ENCODE results near the gene ZC3H12A. TPM values are rescaled to one million over a fixed set of nuclear protein-coding genes. Genes with fewer than 3 reads are reported as not detected.

Gene ZC3H12A
- 1 to 10 TPM; 1.9 to 2.6 (median 2.0) TPM for polyA plus RNA-seq (ENCODE audit: insufficient read length in 4 of 4)

DNA sequence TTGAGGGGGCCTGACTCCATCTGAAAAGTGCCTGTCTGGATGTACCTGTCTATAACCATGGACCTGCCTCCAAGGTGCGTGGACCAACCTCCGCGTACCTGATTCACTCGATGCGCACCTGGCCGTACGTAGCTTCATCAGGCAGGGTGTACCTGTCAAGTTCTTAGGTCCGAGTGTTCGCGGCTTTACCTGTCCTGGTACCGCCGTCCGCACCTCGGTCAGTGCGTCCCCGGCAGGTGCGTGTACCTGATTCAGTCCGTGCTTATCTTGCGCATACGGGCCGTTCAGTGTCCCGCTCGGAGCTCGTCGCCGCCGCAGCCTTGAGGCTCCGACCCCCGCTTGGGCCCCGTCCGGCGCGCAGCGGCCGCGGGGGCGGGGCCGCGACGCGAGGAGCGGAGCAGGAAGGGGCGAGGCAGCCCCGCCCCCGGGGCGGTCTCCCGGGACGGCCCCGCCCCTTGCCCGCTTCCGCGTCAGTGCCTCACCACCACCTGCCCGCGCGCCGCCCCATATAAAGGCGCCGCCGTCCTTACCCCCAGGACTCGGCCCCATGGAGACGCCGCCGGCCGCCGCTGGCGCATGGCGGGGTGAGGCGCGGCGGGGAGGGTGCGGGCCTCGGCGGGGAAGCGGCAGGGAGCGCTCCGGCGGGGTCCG, at the start of gene ZC3H12A:
Gene ZC3H12A (plus strand): TSS at position 535 of the 651 bp plus-strand sequence. CDS start 917 bp downstream, outside the sequence.
- peak; percentile 74 to 81 (median 80) for DNase-seq (ENCODE audit: low read depth in 4 of 4, low spot score in 3 of 4)

GRCh38 chr1:37425221-37425620, 49.2 kb upstream of the ZC3H12A start:
- DNase-seq (ENCODE audit: low read depth in 4 of 4, low spot score in 3 of 4), result no peak

DNA sequence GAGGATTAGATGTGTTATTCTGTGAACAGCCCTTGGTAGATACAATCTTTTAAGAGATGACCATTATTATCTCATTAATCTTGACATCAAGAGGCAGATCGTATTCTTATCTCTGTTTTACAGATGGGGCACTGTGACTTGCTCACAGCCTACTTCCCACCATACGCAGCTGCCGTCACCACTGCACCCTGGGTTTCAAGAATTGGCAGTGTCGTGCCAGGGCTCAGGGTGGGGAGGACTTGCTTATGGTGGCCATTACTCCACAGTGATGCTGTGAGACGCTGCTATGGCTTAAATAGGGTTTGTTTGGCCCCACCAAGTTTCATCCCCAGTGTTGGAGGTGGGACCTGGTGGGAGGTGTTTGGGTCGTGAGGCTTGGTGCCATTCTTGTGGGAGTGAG, 45.4 kb upstream of the ZC3H12A start:
- no peak for DNase-seq (ENCODE audit: low read depth in 4 of 4, low spot score in 3 of 4)

DNA sequence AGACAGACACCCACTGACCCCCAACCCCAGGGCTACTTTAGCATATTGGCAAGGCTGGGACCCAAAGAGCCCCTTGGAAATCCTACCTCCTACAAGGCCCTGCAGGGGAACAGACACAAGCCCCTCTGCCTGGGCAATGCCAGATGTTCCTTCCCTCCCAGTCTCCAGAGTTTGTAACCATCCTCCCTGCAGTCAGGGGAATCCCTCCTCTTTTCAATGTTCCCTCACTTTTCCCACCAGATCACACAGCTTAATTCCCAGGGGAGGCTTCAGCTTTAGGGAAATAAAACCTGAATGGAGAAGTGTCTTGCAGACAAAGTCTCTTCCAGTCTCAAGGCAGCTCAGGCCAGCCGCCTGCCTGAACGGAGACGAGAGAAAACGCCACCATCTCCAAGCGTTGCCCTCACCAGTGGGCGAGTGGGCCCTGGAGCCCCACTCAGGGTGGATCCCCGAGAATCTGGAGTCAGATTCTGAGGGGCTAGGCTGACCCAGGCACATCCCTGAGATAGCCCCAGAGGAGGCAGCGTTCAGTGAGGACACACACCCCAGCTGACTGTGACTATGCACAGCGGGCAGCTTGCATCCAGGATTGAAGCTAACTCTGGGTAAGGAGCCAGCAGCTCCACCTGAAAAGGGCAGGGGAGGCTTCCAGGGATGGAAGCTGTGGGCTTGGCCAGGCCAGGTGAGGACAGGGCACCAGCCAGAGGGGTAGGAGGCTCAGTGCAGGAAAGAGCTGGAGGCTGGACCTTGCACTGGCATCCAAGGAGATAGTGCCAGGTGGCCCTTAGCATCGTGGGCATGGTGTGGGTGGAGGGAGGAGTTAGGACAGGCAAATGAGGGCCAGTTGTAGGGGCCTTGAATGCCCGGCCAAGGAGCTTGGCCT, 44.0 kb upstream of the ZC3H12A start:
- DNase-seq (ENCODE audit: low read depth in 4 of 4, low spot score in 3 of 4), result no peak

DNA sequence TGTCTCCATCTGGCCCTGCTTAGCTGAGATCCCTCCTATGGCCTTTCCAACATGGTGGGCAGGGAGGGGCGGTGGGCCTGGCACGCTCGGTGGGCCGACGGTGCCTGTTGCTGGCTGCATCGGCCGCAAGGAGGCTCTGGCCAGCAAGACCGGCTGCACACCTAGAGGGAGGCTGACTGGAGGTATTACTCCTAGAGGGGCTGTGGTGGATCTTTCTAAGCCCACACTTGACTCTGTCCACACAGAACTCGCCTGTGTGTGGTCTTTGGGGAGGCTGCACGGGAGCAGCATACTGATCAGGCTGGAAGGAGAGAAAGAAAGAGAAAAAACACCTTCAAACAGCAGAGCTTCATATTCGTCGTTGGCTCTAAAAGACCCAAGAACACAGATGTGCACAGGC, 41.7 kb upstream of the ZC3H12A start:
- DNase-seq (ENCODE audit: low read depth in 4 of 4, low spot score in 3 of 4), result no peak

DNA sequence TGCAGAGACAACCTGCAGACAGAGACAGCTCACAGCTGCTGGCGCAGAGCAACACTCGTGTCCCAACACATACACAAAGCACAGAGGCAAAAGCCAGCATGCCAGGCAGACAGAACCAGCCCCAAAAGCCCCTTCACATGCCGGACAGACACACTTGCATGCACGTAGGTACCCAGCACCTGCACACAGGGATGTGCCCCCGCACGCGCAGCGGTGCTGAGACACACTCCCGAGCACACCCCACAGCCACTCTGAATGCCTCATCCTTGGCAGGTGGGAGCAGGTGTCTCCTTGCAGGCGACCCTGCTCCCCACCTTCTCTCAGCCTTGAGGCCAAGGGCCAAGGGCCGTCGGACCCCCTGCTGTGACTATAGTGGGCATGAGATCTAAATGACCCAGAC, 41.2 kb upstream of the ZC3H12A start:
- DNase-seq (ENCODE audit: low read depth in 4 of 4, low spot score in 3 of 4), result no peak

DNA sequence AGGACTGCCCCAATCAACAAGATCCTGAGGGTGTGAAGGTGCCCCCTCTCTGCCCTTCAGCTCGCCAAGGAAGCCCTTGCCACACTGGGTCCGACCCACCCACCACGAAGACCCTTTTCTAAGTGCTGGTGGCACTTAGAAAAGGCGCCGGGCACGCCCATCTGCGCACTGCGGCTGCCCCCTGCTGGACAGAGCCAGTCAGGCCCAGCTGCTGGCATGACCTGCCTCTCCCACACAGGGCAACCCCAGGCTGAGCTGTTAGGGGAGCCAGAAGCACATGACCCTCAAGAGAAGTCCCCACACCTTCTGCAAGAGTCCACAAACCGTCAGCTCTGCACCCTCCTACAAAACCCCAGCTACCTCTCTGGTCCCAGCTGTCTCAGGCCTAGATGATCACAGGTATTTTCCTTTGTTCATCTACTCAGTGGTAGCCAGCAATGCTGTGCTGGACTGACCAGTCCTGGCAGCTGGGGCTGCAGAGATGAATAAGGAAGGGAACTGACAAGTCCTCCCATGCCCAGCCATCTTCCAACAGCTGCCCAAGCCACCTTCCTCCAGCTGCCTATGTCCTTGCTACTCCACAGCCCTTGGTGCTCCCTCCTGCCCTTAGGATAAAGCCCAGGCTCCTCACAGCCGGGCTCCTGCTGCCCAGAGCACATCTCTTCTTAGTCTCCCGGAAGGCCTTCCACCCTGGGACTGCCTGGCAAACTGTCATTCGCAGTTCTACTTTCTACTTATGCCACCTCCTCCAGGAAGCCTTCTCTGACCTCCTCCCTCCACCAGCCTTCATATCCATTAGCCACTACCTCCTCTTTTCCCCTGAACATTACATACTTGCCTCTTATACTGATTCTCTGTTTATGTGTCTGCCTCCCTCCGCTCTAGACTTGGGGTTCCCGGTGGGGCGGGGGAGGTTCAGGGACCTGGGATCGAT, 39.8 kb upstream of the ZC3H12A start:
- peak in 3 of 4 donors; percentile 12 to 21 (median 16) for DNase-seq (ENCODE audit: low read depth in 4 of 4, low spot score in 3 of 4)

- no peak for DNase-seq (ENCODE audit: low read depth in 4 of 4, low spot score in 3 of 4)
Measured at GRCh38 chr1:37437087-37437486, 37.3 kb upstream of the ZC3H12A start.

DNA sequence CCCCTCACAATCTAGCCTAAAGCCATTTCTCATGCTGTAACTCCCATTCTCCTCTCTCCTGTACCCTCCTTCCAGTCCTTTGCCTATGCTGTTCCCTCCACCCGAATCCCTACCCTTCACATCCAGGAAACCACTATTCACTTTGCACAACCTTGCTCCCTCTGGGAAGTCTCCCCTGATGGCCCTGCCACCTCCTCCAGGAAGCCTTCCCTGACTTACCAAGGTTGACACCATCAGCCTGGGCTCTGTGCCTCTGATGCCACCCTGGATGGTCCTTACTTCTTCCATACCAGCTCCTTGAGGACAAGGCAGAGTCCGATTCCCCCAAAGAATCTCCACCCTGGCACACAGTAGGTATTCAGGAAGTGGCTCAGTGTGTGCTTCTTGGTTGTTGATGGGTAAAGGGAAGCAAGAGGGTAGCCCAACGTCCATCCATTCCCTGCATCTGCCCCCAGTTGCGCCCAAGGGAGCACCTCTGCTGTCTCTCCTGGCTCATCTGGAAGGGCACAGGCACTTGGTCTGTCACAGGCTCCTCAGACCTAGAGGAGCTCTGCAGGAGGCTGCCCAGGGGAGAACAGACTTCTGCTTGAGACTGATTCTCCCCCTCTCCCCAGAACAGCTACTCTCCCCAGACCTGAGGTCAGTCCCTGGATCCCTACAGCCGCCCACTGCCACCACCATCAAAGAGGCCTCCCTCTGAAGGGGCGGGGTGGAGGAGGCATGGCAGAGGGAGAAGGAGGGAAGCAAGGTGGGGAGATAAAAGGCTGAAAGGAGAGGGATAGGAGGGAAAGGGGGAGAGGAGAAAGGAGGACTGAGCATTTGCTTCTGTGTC, 36.1 kb upstream of the ZC3H12A start:
- no peak for DNase-seq (ENCODE audit: low read depth in 4 of 4, low spot score in 3 of 4)

- no peak for DNase-seq (ENCODE audit: low read depth in 4 of 4, low spot score in 3 of 4)
Measured at GRCh38 chr1:37438869-37439343, 35.5 kb upstream of the ZC3H12A start.

DNA sequence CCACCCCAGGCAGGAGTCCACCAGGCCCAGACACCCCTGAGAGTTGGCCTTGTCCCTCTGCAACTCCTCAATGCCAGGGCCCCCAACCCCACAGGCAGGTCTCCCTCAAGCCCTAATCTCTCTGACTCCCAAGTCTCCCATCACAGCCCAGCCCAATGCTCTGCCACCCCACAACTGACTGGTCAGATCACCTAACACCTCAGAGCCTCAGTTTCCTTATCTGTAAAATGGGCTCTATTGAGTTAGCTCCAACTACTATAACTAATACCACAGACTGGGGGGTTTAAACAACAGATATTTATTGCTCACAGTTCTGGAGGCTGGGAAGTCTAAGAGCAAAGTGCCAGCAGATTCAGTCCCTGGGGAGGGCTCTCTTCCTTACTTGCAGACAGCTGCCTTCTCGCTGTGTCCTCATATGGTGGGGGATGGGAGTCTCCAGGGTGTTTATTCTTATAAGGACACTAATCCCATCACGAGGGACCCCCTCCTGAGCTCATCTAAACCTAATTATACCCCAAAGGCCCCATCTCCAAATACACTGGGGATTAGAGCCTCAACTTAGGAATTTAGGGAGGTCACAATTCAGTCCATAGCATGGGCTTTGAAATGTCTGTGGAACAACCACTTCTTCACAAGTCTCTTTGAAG, 34.9 kb upstream of the ZC3H12A start:
- no peak for DNase-seq (ENCODE audit: low read depth in 4 of 4, low spot score in 3 of 4)

- no peak for DNase-seq (ENCODE audit: low read depth in 4 of 4, low spot score in 3 of 4)
Measured at GRCh38 chr1:37441490-37441889, 32.9 kb upstream of the ZC3H12A start.

DNA sequence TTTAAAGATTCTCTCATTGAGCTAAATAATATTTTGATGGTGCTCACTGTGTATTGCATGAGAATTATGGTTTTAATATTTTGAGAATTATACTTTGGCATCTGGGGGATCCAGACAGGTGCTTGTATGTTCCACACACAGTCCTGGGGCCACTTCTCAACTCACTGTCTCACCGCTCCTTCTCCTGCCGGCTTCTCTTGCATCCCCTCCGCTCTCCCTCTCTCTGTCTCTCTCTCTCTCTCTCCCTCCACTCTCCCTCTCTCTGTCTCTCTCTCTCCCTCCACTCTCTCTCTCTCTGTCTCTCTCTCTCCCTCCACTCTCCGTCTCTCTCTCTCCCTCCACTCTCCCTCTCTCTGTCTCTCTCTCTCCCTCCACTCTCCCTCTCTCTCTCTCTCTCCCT, 32.2 kb upstream of the ZC3H12A start:
- no peak for DNase-seq (ENCODE audit: low read depth in 4 of 4, low spot score in 3 of 4)

- DNase-seq (ENCODE audit: low read depth in 4 of 4, low spot score in 3 of 4), result no peak
Measured at GRCh38 chr1:37442644-37443043, 31.7 kb upstream of the ZC3H12A start.

GRCh38 chr1:37446874-37447273, 27.5 kb upstream of the ZC3H12A start:
- no peak for DNase-seq (ENCODE audit: low read depth in 4 of 4, low spot score in 3 of 4)

DNA sequence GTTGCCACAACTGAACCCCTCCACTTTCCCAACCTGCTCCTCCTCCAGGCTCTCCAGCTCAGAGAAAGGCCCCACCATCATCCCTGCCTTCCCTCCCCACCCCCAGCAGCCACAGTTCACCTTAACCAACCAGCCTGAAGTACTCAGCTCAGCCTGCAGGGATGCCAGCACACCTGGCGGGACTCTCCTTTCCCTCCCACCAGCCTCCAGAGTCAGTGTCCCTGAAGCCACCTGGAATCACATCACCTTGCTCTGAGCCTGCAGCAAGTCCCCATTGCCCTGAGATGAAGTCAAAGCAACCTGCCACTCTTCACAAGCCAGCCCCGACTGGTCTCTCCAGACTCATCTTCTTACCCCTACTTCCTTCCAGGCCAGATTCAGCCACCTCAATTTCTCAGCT, 26.2 kb upstream of the ZC3H12A start:
- no peak for DNase-seq (ENCODE audit: low read depth in 4 of 4, low spot score in 3 of 4)

DNA sequence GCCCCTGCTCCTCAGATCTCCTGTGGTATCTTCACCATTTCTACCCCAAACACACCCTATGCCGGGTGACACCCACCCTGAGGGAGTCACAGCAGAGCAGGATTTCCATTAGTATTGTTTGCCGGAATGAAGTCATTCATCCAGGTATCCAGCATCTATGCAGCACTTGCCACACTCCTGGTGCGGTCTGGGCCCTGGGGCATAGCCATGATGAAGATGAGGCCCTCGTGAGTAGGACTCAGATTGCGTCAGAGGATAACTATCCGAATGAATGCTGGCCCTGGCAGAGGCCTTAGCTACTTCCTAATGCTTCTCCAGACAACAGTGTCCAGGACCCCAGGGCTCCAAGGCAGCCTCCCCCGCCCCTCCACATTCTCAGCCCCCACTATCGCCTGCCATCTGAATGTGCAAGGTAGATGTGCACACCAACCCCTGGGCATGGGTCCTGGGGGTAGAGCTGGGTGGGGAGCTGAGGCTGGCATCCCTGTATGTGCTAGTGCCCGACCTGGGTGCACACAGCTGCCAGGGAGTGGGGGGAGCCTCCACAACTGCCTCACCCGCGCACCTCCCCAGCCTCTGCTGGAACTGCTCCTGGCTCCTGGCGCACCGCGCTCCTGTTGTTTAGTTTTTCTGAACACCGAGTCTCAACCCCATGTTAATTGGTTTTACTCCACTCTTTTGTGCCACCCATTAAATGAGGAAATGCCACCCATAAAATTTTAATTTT, 25.5 kb upstream of the ZC3H12A start:
- no peak for DNase-seq (ENCODE audit: low read depth in 4 of 4, low spot score in 3 of 4)

GRCh38 chr1:37449936-37450335, 24.4 kb upstream of the ZC3H12A start:
- no peak for DNase-seq (ENCODE audit: low read depth in 4 of 4, low spot score in 3 of 4)

- DNase-seq (ENCODE audit: low read depth in 4 of 4, low spot score in 3 of 4), result no peak
Measured at GRCh38 chr1:37452416-37452815, 22.0 kb upstream of the ZC3H12A start.
